Measurements from ENCODE around the gene MARK2.

Gene MARK2

DNA sequence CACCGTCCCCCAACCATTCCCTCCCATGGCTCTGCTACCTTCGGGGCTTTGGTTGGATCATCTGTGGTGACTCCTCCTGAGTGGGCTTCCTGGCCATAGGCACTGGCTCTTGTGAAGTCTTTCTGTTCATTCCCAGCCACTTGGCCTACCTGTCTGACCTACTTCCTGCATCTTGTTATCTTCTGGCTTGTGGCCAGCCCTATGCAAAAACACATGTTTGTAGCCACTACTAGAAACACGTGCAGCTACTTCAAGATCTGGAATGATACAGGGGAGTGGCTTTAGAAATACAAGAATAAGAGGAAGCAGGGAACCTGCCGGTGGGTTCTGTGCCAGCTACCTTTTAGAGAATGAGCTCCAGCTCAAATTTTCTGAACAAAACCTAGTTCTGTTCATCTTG lies 57.2 kb downstream of the MARK2 start:
- no peak for DNase-seq (ENCODE audit: low spot score)
- TF ChIP-seq, protein P1, sequence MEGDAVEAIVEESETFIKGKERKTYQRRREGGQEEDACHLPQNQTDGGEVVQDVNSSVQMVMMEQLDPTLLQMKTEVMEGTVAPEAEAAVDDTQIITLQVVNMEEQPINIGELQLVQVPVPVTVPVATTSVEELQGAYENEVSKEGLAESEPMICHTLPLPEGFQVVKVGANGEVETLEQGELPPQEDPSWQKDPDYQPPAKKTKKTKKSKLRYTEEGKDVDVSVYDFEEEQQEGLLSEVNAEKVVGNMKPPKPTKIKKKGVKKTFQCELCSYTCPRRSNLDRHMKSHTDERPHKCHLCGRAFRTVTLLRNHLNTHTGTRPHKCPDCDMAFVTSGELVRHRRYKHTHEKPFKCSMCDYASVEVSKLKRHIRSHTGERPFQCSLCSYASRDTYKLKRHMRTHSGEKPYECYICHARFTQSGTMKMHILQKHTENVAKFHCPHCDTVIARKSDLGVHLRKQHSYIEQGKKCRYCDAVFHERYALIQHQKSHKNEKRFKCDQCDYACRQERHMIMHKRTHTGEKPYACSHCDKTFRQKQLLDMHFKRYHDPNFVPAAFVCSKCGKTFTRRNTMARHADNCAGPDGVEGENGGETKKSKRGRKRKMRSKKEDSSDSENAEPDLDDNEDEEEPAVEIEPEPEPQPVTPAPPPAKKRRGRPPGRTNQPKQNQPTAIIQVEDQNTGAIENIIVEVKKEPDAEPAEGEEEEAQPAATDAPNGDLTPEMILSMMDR (IDR thresholded peaks at IDR 0.05; ENCODE audit: extremely low read depth, missing control alignments): no peak

- no peak for DNase-seq (ENCODE audit: low spot score)
- TF ChIP-seq, protein P1 (IDR thresholded peaks at IDR 0.05; ENCODE audit: extremely low read depth, missing control alignments): no peak
These were observed 58.7 kb downstream of the MARK2 start for GRCh38 chr11:63897459-63898146.

- TF ChIP-seq, protein P1 (IDR thresholded peaks at IDR 0.05; ENCODE audit: extremely low read depth, missing control alignments): no peak
- DNase-seq (ENCODE audit: low spot score): no peak
These were observed 62.8 kb downstream of the MARK2 start for GRCh38 chr11:63901660-63902059.

DNA sequence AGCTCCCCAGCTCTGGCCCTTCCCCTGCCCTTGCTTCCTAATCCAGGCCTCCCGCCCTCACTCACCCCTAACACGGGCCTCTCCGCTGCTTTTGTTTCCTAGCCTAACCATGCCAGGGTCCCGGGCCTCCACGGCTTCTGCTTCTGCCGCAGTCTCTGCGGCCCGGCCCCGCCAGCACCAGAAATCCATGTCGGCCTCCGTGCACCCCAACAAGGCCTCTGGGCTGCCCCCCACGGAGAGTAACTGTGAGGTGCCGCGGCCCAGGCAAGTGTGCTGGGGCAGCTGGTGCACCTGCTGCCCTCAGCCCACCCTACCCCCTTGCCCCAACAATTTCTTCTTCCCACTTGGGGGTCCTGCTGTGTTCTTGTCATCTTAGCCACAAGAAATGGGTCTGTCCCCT lies 65.0 kb downstream of the MARK2 start:
- DNase-seq (ENCODE audit: low spot score): no peak
- TF ChIP-seq, protein P1 (IDR thresholded peaks at IDR 0.05; ENCODE audit: extremely low read depth, missing control alignments): no peak

GRCh38 chr11:63904743-63905142 lies 65.8 kb downstream of the MARK2 start:
- TF ChIP-seq, protein P1 (IDR thresholded peaks at IDR 0.05; ENCODE audit: extremely low read depth, missing control alignments): no peak

DNA sequence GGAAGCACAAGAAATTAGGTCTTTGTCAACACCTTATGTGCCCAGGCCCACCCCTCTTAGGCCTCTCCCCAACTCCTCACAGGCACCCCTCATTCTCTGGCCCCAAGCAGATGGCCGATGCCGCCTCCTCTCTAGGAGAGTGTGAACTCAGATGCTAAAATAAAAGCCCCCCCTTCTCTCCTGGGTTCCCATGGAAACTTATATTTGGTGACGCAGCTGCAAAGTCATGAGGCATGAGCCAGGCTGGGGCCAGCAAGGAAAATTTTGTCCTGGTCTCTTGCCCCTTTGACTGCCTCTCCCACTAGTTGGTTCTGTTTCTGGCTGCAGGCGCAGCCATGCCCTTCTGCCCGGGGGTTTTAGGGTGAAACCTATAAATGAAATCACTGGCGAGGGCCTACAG lies 66.3 kb downstream of the MARK2 start:
- DNase-seq (ENCODE audit: low spot score): no peak
- TF ChIP-seq, protein P1 (IDR thresholded peaks at IDR 0.05; ENCODE audit: extremely low read depth, missing control alignments): no peak

More at GRCh38 chr11:63904743-63905142, 65.8 kb downstream of the MARK2 start:
- DNase-seq (ENCODE audit: low spot score): no peak

- TF ChIP-seq, protein P1 (IDR thresholded peaks at IDR 0.05; ENCODE audit: extremely low read depth, missing control alignments): no peak
- no peak for DNase-seq (ENCODE audit: low spot score)
These were observed 67.2 kb downstream of the MARK2 start for GRCh38 chr11:63906087-63906486.

Measured in GM20000 (cell line).